ENCODE results near the gene KIF26B. TPM values are rescaled to one million over a fixed set of nuclear protein-coding genes. Genes with fewer than 3 reads are reported as not detected.

KIF26B gene
- total RNA-seq = under 1 TPM; 0.25 to 0.41 (median 0.32) TPM
- polyA plus RNA-seq = 0.11 TPM
- long read RNA-seq, donor 1, partial matches to known transcripts = 1 of 1 reads
- long read RNA-seq, donor 1, other reads (novel, unspliced or antisense) = 0 of 1 reads
- long read RNA-seq, donor 2, partial matches to known transcripts = 2 of 2 reads
- long read RNA-seq, donor 2, other reads (novel, unspliced or antisense) = 0 of 2 reads
- long read RNA-seq, donor 3, partial matches to known transcripts = 0 of 3 reads
- long read RNA-seq, donor 3, other reads (novel, unspliced or antisense) = 3 of 3 reads
- long read RNA-seq, donor 4 = 0 reads

DNA sequence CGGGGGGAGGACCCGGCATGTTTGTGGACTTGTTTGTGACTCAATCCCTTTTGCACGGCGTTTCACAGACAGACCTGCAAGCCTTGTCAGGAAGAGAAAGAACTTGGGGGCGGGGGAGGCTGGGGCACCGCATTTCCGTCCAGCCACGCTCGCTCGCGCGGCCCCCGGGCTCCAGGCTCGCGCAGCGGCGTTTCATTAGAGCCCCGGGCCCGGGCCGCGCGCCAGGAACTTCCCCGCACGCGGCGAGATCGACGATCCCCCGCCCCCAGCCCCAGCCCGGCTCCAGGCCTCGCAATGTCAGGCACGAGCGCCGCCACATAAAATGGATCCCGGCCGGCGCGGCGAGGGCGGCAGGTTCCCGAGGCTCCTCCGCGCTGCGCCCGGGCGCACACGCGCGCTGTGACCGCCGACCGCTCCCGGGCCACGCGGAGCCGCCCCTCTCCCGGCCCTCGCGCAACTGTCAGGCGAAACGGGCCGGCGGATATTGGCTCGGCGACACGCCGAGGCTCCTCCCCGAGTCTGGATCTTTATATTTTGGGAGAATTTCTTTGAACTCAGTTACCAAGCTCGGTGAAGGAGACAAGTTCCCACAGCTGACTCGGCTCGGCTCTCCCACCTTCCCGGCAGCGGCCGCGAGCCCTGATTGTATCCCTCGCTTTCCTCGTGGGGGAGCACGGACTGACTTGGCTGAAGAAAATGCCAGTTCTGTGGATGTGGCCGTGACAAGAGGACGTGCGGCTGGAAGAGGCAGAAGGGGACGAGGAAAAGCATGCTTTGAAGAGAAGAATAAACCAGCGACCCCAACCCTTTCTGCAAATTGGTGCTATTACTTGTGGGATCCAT is at the start of gene KIF26B:
TSS of gene KIF26B (plus strand) at position 557 of the 843 bp plus-strand sequence. CDS start 440 bp downstream, outside the sequence.
- intact Hi-C loops (cut with DNase I) = loop anchor here (5.0 to 10.0 kb wide), 6 partner anchors 210 to 1340 kb away; no protein-coding TSS in a partner anchor
- under 1% methylated on average over 83 of the region's 83 CpGs for WGBS
- peak; percentile 32 to 43 for ATAC-seq
- H3K27ac ChIP-seq (ENCODE audit: low read length) = no peak within 1 kb of the TSS
- H3K4me3 ChIP-seq (ENCODE audit: low read length) = peak within 1 kb of the TSS; percentile 55
- no peaks in the 10 kb centered on the region for H3K27me3 ChIP-seq (ENCODE audit: control insufficient read depth, insufficient read depth)
- no peaks in the 10 kb centered on the region for H3K4me1 ChIP-seq (ENCODE audit: control insufficient read depth, insufficient read depth, low read length)
- H3K9me3 ChIP-seq (ENCODE audit: control insufficient read depth, low read length) = no peaks in the 10 kb centered on the region
- peak; percentile 35 to 68 (median 66) for DNase-seq

DNA sequence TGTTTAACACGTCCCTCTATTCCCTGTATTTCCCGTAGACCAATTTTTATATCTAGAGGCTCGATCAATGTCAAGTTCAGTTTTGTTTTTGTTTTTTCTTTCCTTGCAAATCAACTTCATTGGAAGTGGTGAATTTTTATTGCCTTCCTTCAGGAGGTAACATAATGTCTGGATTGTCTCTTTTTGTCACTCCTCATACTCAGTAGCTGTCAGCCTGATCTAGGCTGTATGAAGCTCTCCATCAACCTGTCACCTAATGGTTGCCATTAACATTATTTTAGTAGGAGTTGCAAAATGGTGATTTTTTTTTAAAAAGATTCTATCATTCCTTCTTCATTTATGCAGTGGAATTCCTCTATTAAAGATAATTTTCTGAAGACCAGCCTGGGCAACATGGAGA is 49.7 kb upstream of the KIF26B start:
- intact Hi-C loops (cut with DNase I) = no loop called here
- WGBS = 97% methylated on average over 3 of the region's 3 CpGs
- DNase-seq (no peak), ATAC-seq (no peak)
- no peak overlapping the region for H3K27ac ChIP-seq (ENCODE audit: low read length)
- H3K4me3 ChIP-seq (ENCODE audit: low read length) = no peak overlapping the region
- no peaks in the 10 kb centered on the region for H3K4me1 ChIP-seq (ENCODE audit: control insufficient read depth, insufficient read depth, low read length)
- H3K9me3 ChIP-seq (ENCODE audit: control insufficient read depth, low read length) = no peaks in the 10 kb centered on the region
- H3K27me3 ChIP-seq (ENCODE audit: control insufficient read depth, insufficient read depth) = no peaks in the 10 kb centered on the region

GRCh38 chr1:245105815-245106410 is 48.9 kb upstream of the KIF26B start:
- no peak for DNase-seq
- no peaks in the 10 kb centered on the region for H3K4me1 ChIP-seq (ENCODE audit: control insufficient read depth, insufficient read depth, low read length)
- no peak for ATAC-seq
- H3K9me3 ChIP-seq (ENCODE audit: control insufficient read depth, low read length) = no peaks in the 10 kb centered on the region
- no peak overlapping the region for H3K4me3 ChIP-seq (ENCODE audit: low read length)
- H3K27me3 ChIP-seq (ENCODE audit: control insufficient read depth, insufficient read depth) = no peaks in the 10 kb centered on the region
- intact Hi-C loops (cut with DNase I) = no loop called here
- 99% methylated on average over 5 of the region's 5 CpGs for WGBS
- no peak overlapping the region for H3K27ac ChIP-seq (ENCODE audit: low read length)

GRCh38 chr1:245107776-245108114 is 47.0 kb upstream of the KIF26B start:
- WGBS = 88% methylated on average over 7 of the region's 7 CpGs
- no peak overlapping the region for H3K4me3 ChIP-seq (ENCODE audit: low read length)
- DNase-seq = no peak
- no peaks in the 10 kb centered on the region for H3K4me1 ChIP-seq (ENCODE audit: control insufficient read depth, insufficient read depth, low read length)
- intact Hi-C loops (cut with DNase I) = no loop called here
- ATAC-seq = no peak
- no peaks in the 10 kb centered on the region for H3K27me3 ChIP-seq (ENCODE audit: control insufficient read depth, insufficient read depth)
- H3K27ac ChIP-seq (ENCODE audit: low read length) = no peak overlapping the region
- no peaks in the 10 kb centered on the region for H3K9me3 ChIP-seq (ENCODE audit: control insufficient read depth, low read length)

GRCh38 chr1:245108246-245108645 is 46.5 kb upstream of the KIF26B start:
- no peaks in the 10 kb centered on the region for H3K9me3 ChIP-seq (ENCODE audit: control insufficient read depth, low read length)
- WGBS = 77% methylated on average over 4 of the region's 4 CpGs
- H3K27me3 ChIP-seq (ENCODE audit: control insufficient read depth, insufficient read depth) = no peaks in the 10 kb centered on the region
- no peaks in the 10 kb centered on the region for H3K4me1 ChIP-seq (ENCODE audit: control insufficient read depth, insufficient read depth, low read length)
- no peak overlapping the region for H3K27ac ChIP-seq (ENCODE audit: low read length)
- ATAC-seq (no peak), DNase-seq (no peak)
- intact Hi-C loops (cut with DNase I) = no loop called here
- no peak overlapping the region for H3K4me3 ChIP-seq (ENCODE audit: low read length)

DNA sequence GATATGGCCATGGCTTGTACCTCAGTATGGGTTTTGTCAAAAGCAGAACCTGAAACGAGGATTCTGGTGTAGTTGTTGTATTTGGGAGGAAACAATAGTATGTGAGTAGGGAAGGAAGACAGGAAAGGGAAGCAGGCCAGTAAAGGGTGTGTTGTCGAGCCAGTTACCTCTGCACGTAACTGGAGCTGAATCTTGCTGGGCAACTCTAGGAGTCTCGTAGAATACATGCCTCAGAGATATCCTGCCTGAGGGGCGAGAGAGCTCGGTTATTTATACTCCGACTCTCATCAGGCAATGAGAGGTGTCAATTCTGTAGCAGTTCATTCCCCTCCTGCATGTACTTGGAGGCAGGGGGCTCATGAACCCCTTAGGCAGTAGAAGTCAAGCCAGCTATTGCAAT is 45.9 kb upstream of the KIF26B start:
- no peak overlapping the region for H3K4me3 ChIP-seq (ENCODE audit: low read length)
- H3K27ac ChIP-seq (ENCODE audit: low read length) = no peak overlapping the region
- H3K27me3 ChIP-seq (ENCODE audit: control insufficient read depth, insufficient read depth) = no peaks in the 10 kb centered on the region
- ATAC-seq (no peak), DNase-seq (no peak)
- H3K9me3 ChIP-seq (ENCODE audit: control insufficient read depth, low read length) = no peaks in the 10 kb centered on the region
- intact Hi-C loops (cut with DNase I) = no loop called here
- H3K4me1 ChIP-seq (ENCODE audit: control insufficient read depth, insufficient read depth, low read length) = no peaks in the 10 kb centered on the region
- WGBS = 58% methylated on average over 7 of the region's 7 CpGs

GRCh38 chr1:245110406-245110805 is 44.4 kb upstream of the KIF26B start:
- H3K4me1 ChIP-seq (ENCODE audit: control insufficient read depth, insufficient read depth, low read length) = no peaks in the 10 kb centered on the region
- H3K27me3 ChIP-seq (ENCODE audit: control insufficient read depth, insufficient read depth) = no peaks in the 10 kb centered on the region
- 98% methylated on average over 2 of the region's 2 CpGs for WGBS
- no peak overlapping the region for H3K27ac ChIP-seq (ENCODE audit: low read length)
- H3K9me3 ChIP-seq (ENCODE audit: control insufficient read depth, low read length) = no peaks in the 10 kb centered on the region
- no peak overlapping the region for H3K4me3 ChIP-seq (ENCODE audit: low read length)
- DNase-seq (no peak), ATAC-seq (no peak)
- intact Hi-C loops (cut with DNase I) = no loop called here

- Histone ChIP-seq H3K27ac (ENCODE audit: low read length) (no peak overlapping the region), H3K4me1 (ENCODE audit: control insufficient read depth, insufficient read depth, low read length) (no peaks in the 10 kb centered on the region), H3K4me3 (ENCODE audit: low read length) (no peak overlapping the region), H3K27me3 (ENCODE audit: control insufficient read depth, insufficient read depth) (no peaks in the 10 kb centered on the region), H3K9me3 (ENCODE audit: control insufficient read depth, low read length) (no peaks in the 10 kb centered on the region)
- 84% methylated on average over 6 of the region's 6 CpGs for WGBS
- ATAC-seq = no peak
- no peak for DNase-seq
- intact Hi-C loops (cut with DNase I) = no loop called here
These were observed 43.7 kb upstream of the KIF26B start for GRCh38 chr1:245111073-245111472.

DNA sequence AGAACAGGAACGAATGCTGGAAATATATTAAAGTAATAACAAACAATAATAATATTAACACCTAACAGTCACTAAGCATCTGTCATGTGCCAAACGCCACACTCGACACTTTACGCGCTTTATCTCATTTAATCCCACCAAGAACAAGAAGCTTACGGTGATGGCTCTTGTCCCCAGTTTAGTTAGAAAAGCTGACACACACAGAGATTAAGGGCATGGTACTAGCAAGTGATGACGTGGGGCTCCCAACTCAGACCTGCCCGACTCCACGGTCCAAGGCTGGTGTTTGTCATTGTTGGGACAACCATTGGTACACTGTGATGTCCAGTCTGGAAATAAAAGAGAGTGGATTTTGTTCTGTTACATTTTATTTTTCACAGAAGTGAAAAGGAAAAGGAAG is 41.1 kb upstream of the KIF26B start:
- H3K9me3 ChIP-seq (ENCODE audit: control insufficient read depth, low read length) = no peaks in the 10 kb centered on the region
- H3K27me3 ChIP-seq (ENCODE audit: control insufficient read depth, insufficient read depth) = no peaks in the 10 kb centered on the region
- DNase-seq (no peak), ATAC-seq (no peak)
- 84% methylated on average over 9 of the region's 9 CpGs for WGBS
- intact Hi-C loops (cut with DNase I) = no loop called here
- H3K4me1 ChIP-seq (ENCODE audit: control insufficient read depth, insufficient read depth, low read length) = no peaks in the 10 kb centered on the region
- H3K27ac ChIP-seq (ENCODE audit: low read length) = no peak overlapping the region
- H3K4me3 ChIP-seq (ENCODE audit: low read length) = no peak overlapping the region

- Histone ChIP-seq H3K27me3 (ENCODE audit: control insufficient read depth, insufficient read depth) (no peaks in the 10 kb centered on the region), H3K4me1 (ENCODE audit: control insufficient read depth, insufficient read depth, low read length) (no peaks in the 10 kb centered on the region), H3K4me3 (ENCODE audit: low read length) (no peak overlapping the region), H3K27ac (ENCODE audit: low read length) (no peak overlapping the region), H3K9me3 (ENCODE audit: control insufficient read depth, low read length) (no peaks in the 10 kb centered on the region)
- ATAC-seq (no peak), DNase-seq (no peak)
- intact Hi-C loops (cut with DNase I) = no loop called here
- WGBS = 97% methylated on average over 4 of the region's 4 CpGs
These were observed 38.7 kb upstream of the KIF26B start for GRCh38 chr1:245116131-245116530.

DNA sequence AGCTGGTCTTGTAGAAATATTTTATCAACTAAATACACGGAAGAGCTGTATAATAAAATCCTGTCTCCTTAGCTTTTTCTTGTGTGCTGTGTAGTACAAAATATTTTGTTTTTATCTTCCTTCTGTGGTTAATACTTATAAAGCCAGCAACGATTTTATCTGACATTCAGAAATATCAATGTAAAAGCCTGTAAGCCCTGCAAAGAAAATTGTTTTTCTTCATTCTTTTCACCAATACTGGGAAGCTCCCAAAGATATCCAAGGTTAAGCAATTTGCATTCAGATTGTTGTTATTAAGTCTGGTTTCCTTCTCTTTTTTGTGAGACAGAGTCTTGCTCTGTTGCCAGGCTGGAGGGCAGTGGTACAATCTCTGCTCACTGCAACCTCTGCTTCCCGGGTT is 38.0 kb upstream of the KIF26B start:
- ATAC-seq (no peak), DNase-seq (no peak)
- Histone ChIP-seq H3K4me1 (ENCODE audit: control insufficient read depth, insufficient read depth, low read length) (no peaks in the 10 kb centered on the region), H3K27me3 (ENCODE audit: control insufficient read depth, insufficient read depth) (no peaks in the 10 kb centered on the region), H3K27ac (ENCODE audit: low read length) (no peak overlapping the region), H3K9me3 (ENCODE audit: control insufficient read depth, low read length) (no peaks in the 10 kb centered on the region), H3K4me3 (ENCODE audit: low read length) (no peak overlapping the region)
- WGBS = 58% methylated on average over 3 of the region's 3 CpGs
- intact Hi-C loops (cut with DNase I) = no loop called here
